HepG2 (cell line): Measurements from ENCODE around the gene TOLLIP. TPM values are rescaled to one million over a fixed set of nuclear protein-coding genes. Genes with fewer than 3 reads are reported as not detected.

Source experiments
- ATAC-seq: fragments of 200-7000 bp; cut with Tn5 transposase; 3 replicates; pipeline ENCODE4 v1.9.1; 2020; ENCODE audit warnings: mild to moderate bottlenecking, moderate library complexity
- BruUV-seq: library from RNA; stranded (reverse); fragments of 400-500 nt; replicated peaks from 2 replicates; lab custom pipeline; 2021; lab: Mats Ljungman, UMichigan
- CTCF ChIA-PET: fragments of 300-600 bp; formaldehyde crosslinking; extraction: SDS; loops from one replicate; lab custom pipeline; 2021; ENCODE audit warnings: low total read pairs, inconsistent platforms, low intra/inter-chr PET ratio; lab: Yijun Ruan, JAX
- POLR2A ChIA-PET: fragments of 350-600 bp; sonication (Branson Sonifier 250); formaldehyde crosslinking; loops from one replicate; lab custom pipeline; 2020; ENCODE audit warnings: antibody characterized with exemption, inconsistent platforms; lab: Yijun Ruan, JAX
- DNase-seq: peaks from one replicate; pipeline ENCODE4 v3.0.0-alpha.2; 2015; ENCODE audit warnings: low spot score
- FAIRE-seq: peaks from 3 replicates; lab custom pipeline; 2011; peaks lifted over from hg19 to GRCh38; lab: Jason Lieb, UNC
- H2AFZ ChIP-seq: one replicate; pipeline ENCODE4 v1.6.1; 2011; ENCODE audit warnings: low read length, inconsistent platforms
- H3K27ac ChIP-seq: fragments of 300-600 bp; 3 replicates; pipeline ENCODE4 v1.8.0; 2011; ENCODE audit warnings: mixed run types, mild to moderate bottlenecking, mixed read lengths, low read length, inconsistent platforms; ENCODE audit not compliant: insufficient read depth; ENCODE audit errors: extremely low read length
- H3K27me3 ChIP-seq, 2 experiments: fragments of 200-600 bp in 1 of 2; 2 replicates in 1 of 2; 3 replicates in 1 of 2; pipeline versions ENCODE4 v1.6.0 to v1.8.0; 2011; ENCODE audit warnings: low read length in 2 of 2, mild to moderate bottlenecking in 2 of 2, moderate library complexity in 2 of 2, inconsistent platforms in 1 of 2; ENCODE audit not compliant: insufficient read depth in 2 of 2, control insufficient read depth in 1 of 2
- H3K36me3 ChIP-seq, 2 experiments: fragments of 200-600 bp in 1 of 2; replicated peaks in 1 of 2; 2 replicates in 1 of 2; 3 replicates in 1 of 2; pipeline versions ENCODE4 v1.5.1 to v1.8.0; 2011; ENCODE audit warnings: low read length in 2 of 2, inconsistent platforms in 1 of 2; ENCODE audit not compliant: insufficient read depth in 2 of 2, control insufficient read depth in 1 of 2
- H3K4me1 ChIP-seq: 2 replicates; pipeline ENCODE4 v1.5.1; 2012; ENCODE audit warnings: low read length, inconsistent platforms; ENCODE audit not compliant: insufficient read depth
- H3K4me2 ChIP-seq: 2 replicates; pipeline ENCODE4 v1.6.0; 2011; ENCODE audit warnings: low read depth, low read length, inconsistent platforms
- H3K4me3 ChIP-seq, 3 experiments: fragments of 200-600 bp in 1 of 3; sonication (generic), shearing (Covaris generic) in 1 of 3; replicated peaks in 1 of 3; 2 replicates each; pipeline ENCODE4 v1.5.1; 2011 to 2016; ENCODE audit warnings: low read length in 3 of 3, inconsistent platforms in 2 of 3, low read depth in 2 of 3, mild to moderate bottlenecking in 2 of 3, control low read depth in 1 of 3, mixed read lengths in 1 of 3; ENCODE audit not compliant: insufficient read depth in 1 of 3
- H3K79me2 ChIP-seq: one replicate; pipeline ENCODE4 v1.6.1; 2011; ENCODE audit warnings: low read length, inconsistent platforms; ENCODE audit not compliant: insufficient read depth
- H3K9ac ChIP-seq: 2 replicates; pipeline ENCODE4 v1.6.0; 2011; ENCODE audit warnings: mild to moderate bottlenecking, low read depth, low read length, inconsistent platforms; ENCODE audit not compliant: insufficient read depth
- H3K9me3 ChIP-seq: 2 replicates; pipeline ENCODE4 v1.5.1; 2012; ENCODE audit warnings: mild to moderate bottlenecking, low read length
- H4K20me1 ChIP-seq: 2 replicates; pipeline ENCODE4 v1.6.0; 2011; ENCODE audit warnings: inconsistent platforms, mild to moderate bottlenecking, low read length, moderate library complexity; ENCODE audit not compliant: insufficient read depth
- DNMT3B ChIP-seq: conservative IDR thresholded peaks from 2 replicates; pipeline ENCODE4 v1.6.1; 2016; ENCODE audit warnings: missing biosample characterization, control low read depth
- EEA1 ChIP-seq: sonication (generic); formaldehyde crosslinking; IDR thresholded peaks from 2 replicates; pipeline ENCODE4 v1.5.1; 2020; ENCODE audit warnings: mild to moderate bottlenecking, missing genetic modification reagents, borderline replicate concordance
- HMGA1 ChIP-seq: sonication (generic); formaldehyde crosslinking; conservative IDR thresholded peaks from 2 replicates; pipeline ENCODE4 v1.4.0; 2020; ENCODE audit warnings: missing genetic modification reagents
- HNF4A ChIP-seq: sonication (generic); formaldehyde crosslinking; IDR thresholded peaks from 2 replicates; pipeline ENCODE4 v1.4.0; 2020; ENCODE audit warnings: missing genetic modification reagents
- MED8 ChIP-seq: sonication (generic); formaldehyde crosslinking; IDR thresholded peaks from 2 replicates; pipeline ENCODE4 v1.8.1; 2023; ENCODE audit warnings: mild to moderate bottlenecking, missing genetic modification reagents; ENCODE audit not compliant: insufficient replicate concordance
- RFX3 ChIP-seq: IDR thresholded peaks from 2 replicates; pipeline ENCODE4 v1.6.1; 2016; ENCODE audit warnings: missing biosample characterization, missing genetic modification reagents
- SIN3B ChIP-seq: fragments of 150-350 bp; IDR thresholded peaks from 2 replicates; pipeline ENCODE4 v1.6.1; 2014; ENCODE audit warnings: low read length
- SNRNP70 ChIP-seq: fragments of 200-400 bp; formaldehyde crosslinking; IDR thresholded peaks from 2 replicates; pipeline ENCODE4 v1.6.1; 2017; ENCODE audit warnings: mild to moderate bottlenecking, low read depth, low read length, moderate library complexity
- ZBTB42 ChIP-seq: sonication (generic); formaldehyde crosslinking; IDR thresholded peaks from 2 replicates; pipeline ENCODE4 v1.5.0; 2020; ENCODE audit warnings: mild to moderate bottlenecking, missing genetic modification reagents
- ZFAT ChIP-seq: sonication (generic); formaldehyde crosslinking; conservative IDR thresholded peaks from 2 replicates; pipeline ENCODE4 v1.8.1; 2023; ENCODE audit warnings: missing genetic modification reagents, inconsistent platforms
- ZNF34 ChIP-seq: sonication (generic); formaldehyde crosslinking; IDR thresholded peaks from 2 replicates; pipeline ENCODE4 v1.4.0; 2020; ENCODE audit warnings: mild to moderate bottlenecking, missing genetic modification reagents, borderline replicate concordance
- ZNF598 ChIP-seq: sonication (generic); formaldehyde crosslinking; IDR thresholded peaks from 2 replicates; pipeline ENCODE4 v1.5.1; 2020; ENCODE audit warnings: mild to moderate bottlenecking, missing genetic modification reagents, borderline replicate concordance
- ZNF652 ChIP-seq: IDR thresholded peaks from 2 replicates; pipeline ENCODE4 v1.6.1; 2016; ENCODE audit warnings: low read depth, borderline replicate concordance
- ZNF672 ChIP-seq: sonication (generic); formaldehyde crosslinking; IDR thresholded peaks from 2 replicates; pipeline ENCODE4 v1.8.1; 2022; ENCODE audit warnings: missing genetic modification reagents
- WGBS: methylation state at CpG from one replicate; pipeline ENCODE4 v1.1.6; 2017; ENCODE audit warnings: low lambda C conversion rate; 5-methylcytosine and 5-hydroxymethylcytosine counted together
- in situ Hi-C: cut with HindIII; loops from 2 replicates; pipeline ENCODE4 v1.10.0; 2017; ENCODE audit warnings: low pct_unique_long_range_greater_than_20kb; ENCODE audit not compliant: extremely low pct_ligation_motif_present
- intact Hi-C: fragments of 100-400 bp; cut with micrococcal nuclease; formaldehyde crosslinking; loops from one replicate; pipeline ENCODE4 v1.10.0; 2022; ENCODE audit not compliant: unreplicated experiment
- polyA plus RNA-seq, 8 experiments: library from polyadenylated mRNA; depleted of rRNA in 3 of 8; stranded (reverse) in 7 of 8; unstranded in 1 of 8; fragments of >200 nt; fragmentation: Illumina TruSeq in 4 of 8; extraction: Trizol in 4 of 8; gene quantifications; 2 replicates each; pipeline versions ENCODE4 v1.2.1 to v1.2.3, GENCODE V29; 2011 to 2016; ENCODE audit warnings: low read depth in 4 of 8, missing spikeins in 1 of 8, mixed read lengths in 1 of 8; ENCODE audit not compliant: insufficient read depth in 1 of 8
- total RNA-seq, 5 experiments: library from RNA; depleted of rRNA; stranded (reverse); fragments of >200 nt; fragmentation: Illumina TruSeq; extraction: Trizol; gene quantifications; 2 replicates each; pipeline ENCODE4 v1.2.3, GENCODE V29; 2016; ENCODE audit warnings: low read depth in 1 of 5
- TF ChIP-seq, protein P1 (sequence below): sonication (generic); formaldehyde crosslinking; IDR thresholded peaks from 2 replicates; pipeline ENCODE4 v1.4.0; 2020; ENCODE audit warnings: mild to moderate bottlenecking, missing genetic modification reagents
- TF ChIP-seq, protein P2 (sequence below): sonication (generic); formaldehyde crosslinking; IDR thresholded peaks from 2 replicates; pipeline ENCODE4 v1.8.1; 2023; ENCODE audit warnings: mild to moderate bottlenecking, moderate library complexity, missing genetic modification reagents
- TF ChIP-seq, protein P3 (sequence below): sonication (generic); formaldehyde crosslinking; IDR thresholded peaks from 2 replicates; pipeline ENCODE4 v1.8.0; 2022; ENCODE audit warnings: mild to moderate bottlenecking, missing genetic modification reagents

TOLLIP gene
- total and polyA plus RNA-seq, 2 of the 13 experiments (the other 11 are each of a cell fraction or from before 2014, with no cell fraction given) = 25.9 to 47.5 TPM

DNA sequence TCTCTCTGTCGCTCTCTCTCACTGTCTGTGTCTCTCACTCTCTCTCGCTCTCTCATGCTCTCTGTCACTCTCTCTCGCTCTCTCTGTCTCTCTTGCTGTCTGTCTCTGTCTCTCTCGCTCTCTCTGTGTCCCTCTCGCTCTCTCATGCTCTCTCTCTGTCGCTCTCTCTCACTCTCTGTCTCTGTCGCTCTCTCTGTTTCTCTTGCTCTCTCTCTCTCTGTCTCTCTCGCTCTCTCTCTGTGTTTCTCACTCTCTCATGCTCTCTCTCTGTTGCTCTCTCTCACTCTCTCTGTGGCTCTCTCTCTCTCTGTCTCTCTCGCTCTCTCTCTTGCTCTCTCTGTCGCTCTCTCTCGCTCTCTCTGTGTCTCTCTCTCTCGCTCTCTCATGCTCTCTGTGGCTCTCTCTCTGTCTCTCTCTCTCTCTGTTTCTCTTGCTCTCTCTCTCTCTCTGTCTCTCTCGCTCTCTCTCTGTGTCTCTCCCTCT, 47.1 kb upstream of the TOLLIP start:
- no peak overlapping the region for H2AFZ ChIP-seq
- FAIRE-seq (no peak), DNase-seq (no peak), ATAC-seq (no peak)
- no peaks in the 10 kb centered on the region for H4K20me1 ChIP-seq
- peaks cover 2 to 59% of the 10 kb centered on the region in 2 experiments; a peak in 4 of 5 replicates for H3K27me3 ChIP-seq
- in situ Hi-C loops = no loop called here
- ChIA-PET CTCF (no interaction called here), POLR2A (no interaction called here)
- no peaks in the 10 kb centered on the region for H3K79me2 ChIP-seq
- H3K4me3 ChIP-seq = no peak overlapping the region
- intact Hi-C loops = loop anchor here (5.0 kb wide), 1 partner anchor 94 kb away; no protein-coding TSS in a partner anchor
- 61% methylated on average over 13 of the region's 13 CpGs for WGBS
- no peaks in the 10 kb centered on the region for H3K9me3 ChIP-seq
- no peak overlapping the region for H3K27ac ChIP-seq
- H3K36me3 ChIP-seq = no peaks in the 10 kb centered on the region
- peaks cover 13% of the 10 kb centered on the region; the same call in 1 of the 2 replicates for H3K4me1 ChIP-seq
- no peak overlapping the region for H3K9ac ChIP-seq
- H3K4me2 ChIP-seq = no peak overlapping the region
- BruUV-seq = no TSS peak
- TF ChIP-seq HMGA1 (no peak), MED8 (CRISPR knock-in tag) (no peak), ZNF598 (CRISPR knock-in tag) (no peak), ZNF672 (no peak), ZBTB42 (CRISPR knock-in tag) (no peak), EEA1 (CRISPR knock-in tag) (no peak), DNMT3B (CRISPR knock-in tag) (no peak), ZFAT (CRISPR knock-in tag) (no peak), SIN3B (no peak), ZNF652 (CRISPR knock-in tag) (no peak), ZNF34 (no peak), HNF4A (no peak), RFX3 (CRISPR knock-in tag) (no peak), SNRNP70 (no peak)
- TF ChIP-seq, protein P1, sequence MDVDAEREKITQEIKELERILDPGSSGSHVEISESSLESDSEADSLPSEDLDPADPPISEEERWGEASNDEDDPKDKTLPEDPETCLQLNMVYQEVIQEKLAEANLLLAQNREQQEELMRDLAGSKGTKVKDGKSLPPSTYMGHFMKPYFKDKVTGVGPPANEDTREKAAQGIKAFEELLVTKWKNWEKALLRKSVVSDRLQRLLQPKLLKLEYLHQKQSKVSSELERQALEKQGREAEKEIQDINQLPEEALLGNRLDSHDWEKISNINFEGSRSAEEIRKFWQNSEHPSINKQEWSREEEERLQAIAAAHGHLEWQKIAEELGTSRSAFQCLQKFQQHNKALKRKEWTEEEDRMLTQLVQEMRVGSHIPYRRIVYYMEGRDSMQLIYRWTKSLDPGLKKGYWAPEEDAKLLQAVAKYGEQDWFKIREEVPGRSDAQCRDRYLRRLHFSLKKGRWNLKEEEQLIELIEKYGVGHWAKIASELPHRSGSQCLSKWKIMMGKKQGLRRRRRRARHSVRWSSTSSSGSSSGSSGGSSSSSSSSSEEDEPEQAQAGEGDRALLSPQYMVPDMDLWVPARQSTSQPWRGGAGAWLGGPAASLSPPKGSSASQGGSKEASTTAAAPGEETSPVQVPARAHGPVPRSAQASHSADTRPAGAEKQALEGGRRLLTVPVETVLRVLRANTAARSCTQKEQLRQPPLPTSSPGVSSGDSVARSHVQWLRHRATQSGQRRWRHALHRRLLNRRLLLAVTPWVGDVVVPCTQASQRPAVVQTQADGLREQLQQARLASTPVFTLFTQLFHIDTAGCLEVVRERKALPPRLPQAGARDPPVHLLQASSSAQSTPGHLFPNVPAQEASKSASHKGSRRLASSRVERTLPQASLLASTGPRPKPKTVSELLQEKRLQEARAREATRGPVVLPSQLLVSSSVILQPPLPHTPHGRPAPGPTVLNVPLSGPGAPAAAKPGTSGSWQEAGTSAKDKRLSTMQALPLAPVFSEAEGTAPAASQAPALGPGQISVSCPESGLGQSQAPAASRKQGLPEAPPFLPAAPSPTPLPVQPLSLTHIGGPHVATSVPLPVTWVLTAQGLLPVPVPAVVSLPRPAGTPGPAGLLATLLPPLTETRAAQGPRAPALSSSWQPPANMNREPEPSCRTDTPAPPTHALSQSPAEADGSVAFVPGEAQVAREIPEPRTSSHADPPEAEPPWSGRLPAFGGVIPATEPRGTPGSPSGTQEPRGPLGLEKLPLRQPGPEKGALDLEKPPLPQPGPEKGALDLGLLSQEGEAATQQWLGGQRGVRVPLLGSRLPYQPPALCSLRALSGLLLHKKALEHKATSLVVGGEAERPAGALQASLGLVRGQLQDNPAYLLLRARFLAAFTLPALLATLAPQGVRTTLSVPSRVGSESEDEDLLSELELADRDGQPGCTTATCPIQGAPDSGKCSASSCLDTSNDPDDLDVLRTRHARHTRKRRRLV (CRISPR knock-in tag) = no peak
- TF ChIP-seq, protein P2, sequence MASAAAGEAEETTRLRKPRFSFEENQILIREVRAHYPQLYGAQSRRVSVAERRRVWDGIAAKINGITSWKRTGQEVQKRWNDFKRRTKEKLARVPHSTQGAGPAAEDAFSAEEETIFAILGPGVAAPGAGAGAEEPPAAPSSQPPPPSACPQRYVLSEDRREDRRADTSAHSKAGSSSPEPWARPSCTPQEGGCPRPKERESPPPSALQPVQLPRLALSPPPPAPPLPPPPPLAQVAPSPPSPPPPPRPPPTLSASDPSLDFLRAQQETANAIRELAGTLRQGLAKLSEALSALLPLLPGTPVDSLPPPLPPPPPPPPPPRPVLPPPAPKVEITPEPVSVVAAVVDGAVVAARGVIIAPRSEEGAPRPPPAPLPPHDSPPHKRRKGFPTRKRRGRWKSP = no peak
- TF ChIP-seq, protein P3, sequence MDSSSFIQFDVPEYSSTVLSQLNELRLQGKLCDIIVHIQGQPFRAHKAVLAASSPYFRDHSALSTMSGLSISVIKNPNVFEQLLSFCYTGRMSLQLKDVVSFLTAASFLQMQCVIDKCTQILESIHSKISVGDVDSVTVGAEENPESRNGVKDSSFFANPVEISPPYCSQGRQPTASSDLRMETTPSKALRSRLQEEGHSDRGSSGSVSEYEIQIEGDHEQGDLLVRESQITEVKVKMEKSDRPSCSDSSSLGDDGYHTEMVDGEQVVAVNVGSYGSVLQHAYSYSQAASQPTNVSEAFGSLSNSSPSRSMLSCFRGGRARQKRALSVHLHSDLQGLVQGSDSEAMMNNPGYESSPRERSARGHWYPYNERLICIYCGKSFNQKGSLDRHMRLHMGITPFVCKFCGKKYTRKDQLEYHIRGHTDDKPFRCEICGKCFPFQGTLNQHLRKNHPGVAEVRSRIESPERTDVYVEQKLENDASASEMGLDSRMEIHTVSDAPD (CRISPR knock-in tag) = no peak
